ENCODE results near the gene TOE1. TPM values are rescaled to one million over a fixed set of nuclear protein-coding genes. Genes with fewer than 3 reads are reported as not detected.
A peak's percentile ranks its signal among the peaks of the same experiment; 100 is the strongest.

TOE1 gene
- total and polyA plus RNA-seq, 2 of the 8 experiments (the other 6 are each of a cell fraction or from before 2014, with no cell fraction given), result 15.2 to 25.8 TPM

GRCh38 chr1:45306319-45306718 lies 33.7 kb upstream of the TOE1 start:
- peak overlapping the region; percentile 44 to 64; a peak in 3 of 4 replicates for H3K4me2 ChIP-seq (ENCODE audit: insufficient read depth in 1 of 2, low read depth in 2 of 2, low read length in 2 of 2)
- H2BK20ac ChIP-seq (ENCODE audit: low read length), result no peak overlapping the region
- no peak overlapping the region for H2BK5ac ChIP-seq (ENCODE audit: low read depth, low read length)
- H4K91ac ChIP-seq (replicated peaks; ENCODE audit: insufficient read length, low read length), result peak overlapping the region; percentile 42
- no peaks in the 10 kb centered on the region; a peak in 1 of 4 replicates for H3K79me2 ChIP-seq (ENCODE audit: control insufficient read depth in 1 of 2, insufficient read depth in 2 of 2, low read length in 2 of 2)
- no peak overlapping the region for H3K56ac ChIP-seq (replicated peaks; ENCODE audit: insufficient read length, low read depth, low read length)
- no peak overlapping the region for H3K23ac ChIP-seq (ENCODE audit: insufficient read length)
- no peaks in the 10 kb centered on the region for H3K79me1 ChIP-seq (ENCODE audit: low read depth, low read length)
- no peaks in the 10 kb centered on the region; a peak in 1 of 4 replicates for H3K9me3 ChIP-seq (ENCODE audit: insufficient read depth in 2 of 2, low read depth in 1 of 2, low read length in 1 of 2)
- H3K9ac ChIP-seq (replicated peaks in 1 of 4; ENCODE audit: extremely low read depth in 1 of 4, low read depth in 3 of 4, low read length in 3 of 4), result no peak overlapping the region
- peak overlapping the region; percentile 54; the same call in 1 of the 2 replicates for H2AFZ ChIP-seq (ENCODE audit: low read length)
- H3K23me2 ChIP-seq (ENCODE audit: low read depth, low read length), result peaks cover 2% of the 10 kb centered on the region
- no peaks in the 10 kb centered on the region for H3K27me3 ChIP-seq (replicated peaks in 1 of 4; ENCODE audit: control insufficient read depth in 3 of 4, extremely low read depth in 1 of 4, insufficient read depth in 3 of 4, low read length in 3 of 4)
- CTCF ChIA-PET (ENCODE audit: partially characterized antibody), result interaction anchor here (0.6 to 19.1 kb wide), 3 partner anchors 14 to 512 kb away, joined by 3 to 424 read pairs (median 8); partner anchors contain the start of genes HECTD3 and UROD
- H3K27ac ChIP-seq (ENCODE audit: low read depth, low read length), result 0 out of 2 replicates have a peak overlapping the region, but pooled peaks have one; percentile 0
- peak overlapping the region; percentile 40 for H4K5ac ChIP-seq (ENCODE audit: insufficient read length, low read depth, low read length)
- 0 out of 2 replicates have a peak overlapping the region, but pooled peaks have one; percentile 39 for H2BK12ac ChIP-seq (ENCODE audit: low read depth, low read length)
- H3K4me3 ChIP-seq (ENCODE audit: extremely low read depth in 1 of 4, insufficient read depth in 2 of 4, low read depth in 3 of 4, low read length in 4 of 4), result peak overlapping the region in 1 of 4 experiments; percentile 28; a peak in 1 of 8 replicates
- H2BK120ac ChIP-seq (replicated peaks; ENCODE audit: low read depth, low read length), result peak overlapping the region; percentile 90
- no peaks in the 10 kb centered on the region; a peak in 1 of 8 replicates for H3K36me3 ChIP-seq (ENCODE audit: control insufficient read depth in 2 of 4, insufficient read depth in 4 of 4, low read length in 3 of 4)
- H2AK5ac ChIP-seq (ENCODE audit: low read depth, low read length), result no peak overlapping the region
- peaks cover 13 to 24% (median 15%) of the 10 kb centered on the region in 4 experiments for H3K4me1 ChIP-seq (replicated peaks in 1 of 4; ENCODE audit: control insufficient read depth in 3 of 4, insufficient read depth in 4 of 4, low read length in 3 of 4)
- FAIRE-seq (no peak), DNase-seq (ENCODE audit: low read depth in 1 of 2, low spot score in 2 of 2) (peak in 1 of 2 experiments; percentile 44)
- H2BK15ac ChIP-seq (ENCODE audit: low read length), result no peak overlapping the region
- 28% methylated on average over 8 of the region's 8 CpGs; no CpG with 5 or more reads in 1 of the 2 experiments for WGBS, 2 experiments (ENCODE audit: extremely low coverage in 1 of 2, insufficient coverage in 1 of 2, insufficient read length in 1 of 2, insufficient replicate concordance in 2 of 2, low coverage in 1 of 2, low lambda C conversion rate in 2 of 2, missing lambda C conversion rate in 1 of 2)
- H3K18ac ChIP-seq (ENCODE audit: extremely low read depth, low read length), result peak overlapping the region; percentile 71
- no peak overlapping the region for H3K4ac ChIP-seq (replicated peaks; ENCODE audit: insufficient read length, low read depth, low read length)
- no peak overlapping the region for H3K14ac ChIP-seq (ENCODE audit: insufficient read length)
- no peaks in the 10 kb centered on the region for H4K20me1 ChIP-seq (replicated peaks in 1 of 2; ENCODE audit: control insufficient read depth in 1 of 2, insufficient read depth in 2 of 2, low read length in 2 of 2)
- no peak overlapping the region for H4K8ac ChIP-seq (ENCODE audit: extremely low read depth, insufficient read depth, low read length)
- POLR2A ChIA-PET (ENCODE audit: partially characterized antibody), result interaction anchor here (0.6 to 9.9 kb wide), 9 partner anchors 9 to 531 kb away, joined by 3 to 194 read pairs (median 10); partner anchors contain the start of genes HECTD3, HPDL, MUTYH and PRDX1
- no peak for TF ChIP-seq HDAC2 (IDR thresholded peaks at IDR 0.05; ENCODE audit: borderline replicate concordance in 1 of 2, low read depth in 2 of 2, low read length in 2 of 2)
- TF ChIP-seq SIN3A (conservative IDR thresholded peaks at IDR 0.05 in 1 of 2, IDR thresholded peaks at IDR 0.05 in 1 of 2; ENCODE audit: low read depth in 1 of 2, low read length in 2 of 2), result no peak
- TF ChIP-seq YY1 (IDR thresholded peaks at IDR 0.05; ENCODE audit: low read depth, low read length), result no peak
- no peak for TF ChIP-seq EZH2 (IDR thresholded peaks at IDR 0.05; ENCODE audit: low read depth, low read length, severe bottlenecking)
- no peak for TF ChIP-seq RFX5 (IDR thresholded peaks at IDR 0.05; ENCODE audit: borderline replicate concordance, low read depth, low read length)
- TF ChIP-seq RAD21 (IDR thresholded peaks at IDR 0.05 in 1 of 2, conservative IDR thresholded peaks at IDR 0.05 in 1 of 2; ENCODE audit: low read depth in 2 of 2, low read length in 2 of 2), result no peak
- no peak for TF ChIP-seq ZNF274 (IDR thresholded peaks at IDR 0.05; ENCODE audit: borderline replicate concordance, extremely low read depth, low read length)
- no peak for TF ChIP-seq NANOG (IDR thresholded peaks at IDR 0.05; ENCODE audit: insufficient read depth, low read depth, low read length, poor library complexity, severe bottlenecking)
- no peak for TF ChIP-seq CHD1 (IDR thresholded peaks at IDR 0.05; ENCODE audit: low read depth, low read length)
- no peak for TF ChIP-seq SIRT6 (IDR thresholded peaks at IDR 0.05; ENCODE audit: low read length)
- TF ChIP-seq CEBPB (IDR thresholded peaks at IDR 0.05; ENCODE audit: low read depth, low read length), result no peak
